Tibial artery (tissue), 4 donors: Measurements from ENCODE around the gene SHROOM3.

ENCODE experiments used
- DNase-seq, 2 donors: peaks; one replicate each; pipeline ENCODE4 v3.0.0-alpha.2; 2019
- H3K27ac ChIP-seq, 2 donors: fragments of 200-600 bp; sonication (generic) in 1 of 2; 1 replicate in 1 of 2; 2 replicates in 1 of 2; pipeline ENCODE4 v1.5.1; 2018 to 2019; ENCODE audit warnings: mild to moderate bottlenecking in 1 of 2
- H3K27me3 ChIP-seq, 2 donors: fragments of 200-600 bp; sonication (generic) in 1 of 2; one replicate each; pipeline versions ENCODE4 v1.5.1 to v1.6.0; 2016 to 2019
- H3K36me3 ChIP-seq, 3 donors: fragments of 200-600 bp; sonication (generic) in 2 of 3; one replicate each; pipeline ENCODE4 v1.5.1; 2016 to 2019; ENCODE audit warnings: mild to moderate bottlenecking in 2 of 3
- H3K4me1 ChIP-seq, 4 donors: fragments of 200-600 bp; sonication (generic) in 2 of 4; 1 replicate in 3 of 4; 2 replicates in 1 of 4; pipeline ENCODE4 v1.5.1; 2016 to 2019
- H3K4me3 ChIP-seq, 2 donors: fragments of 200-600 bp; sonication (generic) in 1 of 2; 1 replicate in 1 of 2; 2 replicates in 1 of 2; pipeline ENCODE4 v1.5.1; 2018 to 2019; ENCODE audit warnings: mild to moderate bottlenecking in 2 of 2
- H3K9me3 ChIP-seq, 3 donors: fragments of 200-600 bp; sonication (generic) in 1 of 3; one replicate each; pipeline ENCODE4 v1.5.1; 2016 to 2019
- CTCF ChIP-seq, 2 experiments: fragments of 200-600 bp in 1 of 2; fragments of 450-650 bp in 1 of 2; IDR thresholded peaks; one replicate each; pipeline ENCODE4 v1.5.1; 2017 to 2019; ENCODE audit warnings: antibody characterized with exemption in 2 of 2, mild to moderate bottlenecking in 1 of 2, moderate library complexity in 1 of 2
- intact Hi-C: fragments of 100-400 bp; cut with DNase I; formaldehyde crosslinking; loops from one replicate; pipeline ENCODE4 v1.15.0; 2023; ENCODE audit warnings: low total_unique reads

The SHROOM3 gene

GRCh38 chr4:76571274-76571673 lies 136.2 kb downstream of the SHROOM3 start:
- peak overlapping the region; percentile 25 to 32 for H3K27ac ChIP-seq
- no peaks in the 10 kb centered on the region for H3K36me3 ChIP-seq
- H3K9me3 ChIP-seq, result no peaks in the 10 kb centered on the region
- H3K4me3 ChIP-seq, result no peak overlapping the region
- DNase-seq, result no peak
- H3K27me3 ChIP-seq, result no peaks in the 10 kb centered on the region
- no peak for TF ChIP-seq CTCF (IDR thresholded peaks at IDR 0.05)
- H3K4me1 ChIP-seq, result peaks cover 0 to 36% (median 23%) of the 10 kb centered on the region in 4 donors
- intact Hi-C loops, result no loop called here

- no peak for DNase-seq
- no peak for TF ChIP-seq CTCF (IDR thresholded peaks at IDR 0.05)
- Histone ChIP-seq H3K4me1 (peaks cover 0 to 36% (median 23%) of the 10 kb centered on the region in 4 donors), H3K27me3 (no peaks in the 10 kb centered on the region), H3K27ac (no peak overlapping the region), H3K4me3 (no peak overlapping the region), H3K9me3 (no peaks in the 10 kb centered on the region), H3K36me3 (no peaks in the 10 kb centered on the region)
- intact Hi-C loops, result no loop called here
These were observed 137.2 kb downstream of the SHROOM3 start for GRCh38 chr4:76572224-76572623.

- H3K27me3 ChIP-seq, result no peaks in the 10 kb centered on the region
- intact Hi-C loops, result no loop called here
- no peaks in the 10 kb centered on the region for H3K9me3 ChIP-seq
These were observed 141.8 kb downstream of the SHROOM3 start for GRCh38 chr4:76576824-76577223.

GRCh38 chr4:76578002-76578560 lies 143.1 kb downstream of the SHROOM3 start:
- TF ChIP-seq CTCF (IDR thresholded peaks at IDR 0.05), result no peak
- no peak for DNase-seq
- H3K27ac ChIP-seq, result no peak overlapping the region
- H3K27me3 ChIP-seq, result no peaks in the 10 kb centered on the region
- intact Hi-C loops, result no loop called here
- H3K4me1 ChIP-seq, result no peaks in the 10 kb centered on the region
- no peaks in the 10 kb centered on the region for H3K9me3 ChIP-seq
- H3K4me3 ChIP-seq, result no peak overlapping the region
- H3K36me3 ChIP-seq, result no peaks in the 10 kb centered on the region

More at GRCh38 chr4:76576824-76577223, 141.8 kb downstream of the SHROOM3 start:
- TF ChIP-seq CTCF (IDR thresholded peaks at IDR 0.05), result no peak
- Histone ChIP-seq H3K36me3 (no peaks in the 10 kb centered on the region), H3K4me1 (peaks cover 0 to 5% (median 3%) of the 10 kb centered on the region in 4 donors), H3K27ac (no peak overlapping the region), H3K4me3 (no peak overlapping the region)
- DNase-seq, result no peak

- Histone ChIP-seq H3K9me3 (no peaks in the 10 kb centered on the region), H3K27ac (no peak overlapping the region), H3K27me3 (no peaks in the 10 kb centered on the region), H3K4me3 (no peak overlapping the region), H3K4me1 (peaks cover 0 to 11% (median 0%) of the 10 kb centered on the region in 4 donors), H3K36me3 (no peaks in the 10 kb centered on the region)
- intact Hi-C loops, result no loop called here
- TF ChIP-seq CTCF (IDR thresholded peaks at IDR 0.05), result no peak
- no peak for DNase-seq
These were observed 144.8 kb downstream of the SHROOM3 start for GRCh38 chr4:76579596-76580375.
